HCT116 (cell line): ENCODE data around the gene ADAR. TPM values are rescaled to one million over a fixed set of nuclear protein-coding genes. Genes with fewer than 3 reads are reported as not detected.

Experiments
- ATAC-seq: fragments of 200-7000 bp; cut with Tn5 transposase; 2 replicates; pipeline ENCODE4 v1.9.1; 2020; ENCODE audit warnings: mild to moderate bottlenecking, moderate library complexity
- BruUV-seq: library from RNA; stranded (reverse); fragments of 400-500 nt; replicated peaks from 2 replicates; lab custom pipeline; 2021; lab: Mats Ljungman, UMichigan
- CTCF ChIA-PET: fragments of 300-600 bp; sonication (Branson Sonifier 250); formaldehyde crosslinking; loops from one replicate; lab custom pipeline; 2021; ENCODE audit warnings: antibody characterized with exemption; lab: Charles Lee
- POLR2A ChIA-PET: fragments of 300-600, 350-600 bp; sonication (Branson Sonifier 250); formaldehyde crosslinking; loops from one replicate; lab custom pipeline; 2021; ENCODE audit warnings: antibody characterized with exemption; lab: Charles Lee
- RAD21 ChIA-PET, 2 experiments: fragments of 300-600 bp; sonication (Branson Sonifier 250); formaldehyde crosslinking; loops; one replicate each; lab custom pipeline; 2023; ENCODE audit warnings: low total read pairs in 2 of 2; ENCODE audit not compliant: uncharacterized antibody in 2 of 2, unreplicated experiment in 2 of 2, low non-redundant PET in 1 of 2; lab: Charles Lee
- DNase-seq: peaks from one replicate; pipeline ENCODE4 v3.0.0-alpha.2; 2010; ENCODE audit warnings: low read depth, low spot score
- H2AFZ ChIP-seq: fragments of 200-600 bp; shearing (Covaris generic), sonication (generic); 2 replicates; pipeline ENCODE4 v1.6.1; 2017; ENCODE audit warnings: low read depth, mixed run types, mixed read lengths, antibody characterized with exemption, low read length; ENCODE audit not compliant: poor library complexity, severe bottlenecking
- H3K27ac ChIP-seq: 2 replicates; pipeline ENCODE4 v1.5.1; 2012; ENCODE audit warnings: low read depth, low read length
- H3K27me3 ChIP-seq: fragments of 200-600 bp; sonication (generic); 2 replicates; pipeline ENCODE4 v1.6.1; 2016; ENCODE audit warnings: mixed run types, low read length, mixed read lengths; ENCODE audit not compliant: insufficient read depth
- H3K36me3 ChIP-seq, 2 experiments: fragments of 200-500 bp in 1 of 2; fragments of 200-600 bp in 1 of 2; sonication (Bioruptor generic) in 1 of 2; sonication (generic) in 1 of 2; 2 replicates each; pipeline versions ENCODE4 v1.5.1 to v1.6.1; 2014 to 2016; ENCODE audit warnings: low read length in 2 of 2, inconsistent platforms in 1 of 2, mixed read lengths in 1 of 2, mixed run types in 1 of 2; ENCODE audit not compliant: insufficient read depth in 2 of 2, control insufficient read depth in 1 of 2
- H3K4me1 ChIP-seq, 2 experiments: fragments of 200-600 bp in 1 of 2; sonication (generic) in 1 of 2; 2 replicates each; pipeline versions ENCODE4 v1.5.1 to v1.6.1; 2012 to 2017; ENCODE audit warnings: low read length in 2 of 2, inconsistent platforms in 1 of 2, mild to moderate bottlenecking in 1 of 2, mixed read lengths in 1 of 2, mixed run types in 1 of 2, moderate library complexity in 1 of 2; ENCODE audit not compliant: insufficient read depth in 2 of 2, control insufficient read depth in 1 of 2
- H3K4me2 ChIP-seq: fragments of 200-600 bp; sonication (generic); 2 replicates; pipeline ENCODE4 v1.6.1; 2017; ENCODE audit warnings: mixed run types, low read length, mixed read lengths
- H3K4me3 ChIP-seq, 2 experiments: fragments of 200-600 bp in 1 of 2; sonication (generic) in 1 of 2; replicated peaks in 1 of 2; 2 replicates each; pipeline ENCODE4 v1.5.1; 2011 to 2016; ENCODE audit warnings: low read length in 2 of 2, control low read depth in 1 of 2, low read depth in 1 of 2, mild to moderate bottlenecking in 1 of 2, mixed read lengths in 1 of 2, mixed run types in 1 of 2
- H3K79me2 ChIP-seq: fragments of 200-600 bp; sonication (generic); 2 replicates; pipeline ENCODE4 v1.6.1; 2017; ENCODE audit warnings: mild to moderate bottlenecking, mixed run types, low read length, moderate library complexity, mixed read lengths; ENCODE audit not compliant: insufficient read depth
- H3K9ac ChIP-seq: fragments of 200-600 bp; sonication (generic); 2 replicates; pipeline ENCODE4 v1.6.1; 2016; ENCODE audit warnings: low read length, mixed read lengths
- H3K9me2 ChIP-seq: fragments of 200-600 bp; sonication (generic), shearing (Covaris generic); 2 replicates; pipeline ENCODE4 v1.6.1; 2017; ENCODE audit warnings: mixed run types, mild to moderate bottlenecking, moderate library complexity; ENCODE audit not compliant: insufficient read depth
- H3K9me3 ChIP-seq, 2 experiments: fragments of 200-500 bp in 1 of 2; fragments of 200-600 bp in 1 of 2; sonication (Bioruptor generic) in 1 of 2; sonication (generic) in 1 of 2; 2 replicates each; pipeline ENCODE4 v1.6.1; 2014 to 2017; ENCODE audit warnings: low read length in 2 of 2, mixed read lengths in 2 of 2, inconsistent platforms in 1 of 2, low read depth in 1 of 2, mild to moderate bottlenecking in 1 of 2, mixed run types in 1 of 2, moderate library complexity in 1 of 2; ENCODE audit not compliant: control insufficient read depth in 1 of 2, insufficient read depth in 1 of 2
- H4K20me1 ChIP-seq: fragments of 200-600 bp; sonication (generic), shearing (Covaris generic); 2 replicates; pipeline ENCODE4 v1.6.1; 2017; ENCODE audit warnings: mixed run types, mild to moderate bottlenecking, moderate library complexity; ENCODE audit not compliant: insufficient read depth
- CBX3 ChIP-seq: IDR thresholded peaks from 2 replicates; pipeline ENCODE4 v1.6.1; 2012; ENCODE audit warnings: low read depth
- CEBPB ChIP-seq: IDR thresholded peaks from 2 replicates; pipeline ENCODE4 v1.6.1; 2012; ENCODE audit warnings: low read depth
- EGR1 ChIP-seq: IDR thresholded peaks from 2 replicates; pipeline ENCODE4 v1.6.1; 2012; ENCODE audit warnings: low read depth
- ELF1 ChIP-seq: IDR thresholded peaks from 2 replicates; pipeline ENCODE4 v1.6.1; 2012; ENCODE audit warnings: low read depth, borderline replicate concordance
- EZH2 ChIP-seq: fragments of 200-600 bp; sonication (generic); IDR thresholded peaks from 2 replicates; pipeline ENCODE4 v1.6.1; 2017; ENCODE audit warnings: antibody characterized with exemption, mixed run types
- EZH2phosphoT487 ChIP-seq: fragments of 200-600 bp; IDR thresholded peaks from 2 replicates; pipeline ENCODE4 v1.6.1; 2018; ENCODE audit warnings: antibody characterized with exemption, borderline replicate concordance
- FOSL1 ChIP-seq: IDR thresholded peaks from 2 replicates; pipeline ENCODE4 v1.6.1; 2012; ENCODE audit warnings: low read depth
- JUND ChIP-seq: IDR thresholded peaks from 2 replicates; pipeline ENCODE4 v1.6.1; 2012
- POLR2A ChIP-seq: IDR thresholded peaks from 2 replicates; pipeline ENCODE4 v1.7.0; 2011; ENCODE audit warnings: borderline replicate concordance; ENCODE audit not compliant: insufficient read depth, insufficient read length; ENCODE audit errors: extremely low read depth
- POLR2AphosphoS5 ChIP-seq: IDR thresholded peaks from 2 replicates; pipeline ENCODE4 v1.6.1; 2011; ENCODE audit warnings: mild to moderate bottlenecking, low read depth, low read length, moderate library complexity
- SIN3A ChIP-seq: IDR thresholded peaks from 2 replicates; pipeline ENCODE4 v1.6.1; 2012; ENCODE audit warnings: low read depth
- SRF ChIP-seq: IDR thresholded peaks from 2 replicates; pipeline ENCODE4 v1.6.1; 2012; ENCODE audit warnings: low read depth
- ZFX ChIP-seq: fragments of 450-650 bp; IDR thresholded peaks from 2 replicates; pipeline ENCODE4 v1.6.1; 2017
- intact Hi-C: fragments of 100-400 bp; cut with micrococcal nuclease; formaldehyde crosslinking; loops from 2 replicates; pipeline ENCODE4 v1.10.0; 2022
- total RNA-seq: library from RNA; stranded (reverse); gene quantifications from one replicate; pipeline ENCODE4 v1.2.1, GENCODE V29; 2021; ENCODE audit not compliant: unreplicated experiment
- TF ChIP-seq, protein P1 (sequence below): IDR thresholded peaks from 2 replicates; pipeline ENCODE4 v1.6.1; 2012; ENCODE audit warnings: low read depth
- TF ChIP-seq, protein P2 (sequence below), 3 experiments: fragments of 200-600 bp in 1 of 3; sonication (generic) in 1 of 3; IDR thresholded peaks in 2 of 3; conservative IDR thresholded peaks in 1 of 3; 2 replicates each; pipeline ENCODE4 v1.5.1; 2012 to 2017; ENCODE audit warnings: low read depth in 2 of 3, low read length in 2 of 3, antibody characterized with exemption in 1 of 3, borderline replicate concordance in 1 of 3, control low read depth in 1 of 3, mild to moderate bottlenecking in 1 of 3, mixed read lengths in 1 of 3, mixed run types in 1 of 3, moderate library complexity in 1 of 3; ENCODE audit not compliant: insufficient read depth in 1 of 3
- TF ChIP-seq, protein P3 (sequence below): IDR thresholded peaks from 2 replicates; pipeline ENCODE4 v1.6.1; 2012

The ADAR gene
- total RNA-seq, 1 experiment from 2014 or later: 169 TPM

DNA sequence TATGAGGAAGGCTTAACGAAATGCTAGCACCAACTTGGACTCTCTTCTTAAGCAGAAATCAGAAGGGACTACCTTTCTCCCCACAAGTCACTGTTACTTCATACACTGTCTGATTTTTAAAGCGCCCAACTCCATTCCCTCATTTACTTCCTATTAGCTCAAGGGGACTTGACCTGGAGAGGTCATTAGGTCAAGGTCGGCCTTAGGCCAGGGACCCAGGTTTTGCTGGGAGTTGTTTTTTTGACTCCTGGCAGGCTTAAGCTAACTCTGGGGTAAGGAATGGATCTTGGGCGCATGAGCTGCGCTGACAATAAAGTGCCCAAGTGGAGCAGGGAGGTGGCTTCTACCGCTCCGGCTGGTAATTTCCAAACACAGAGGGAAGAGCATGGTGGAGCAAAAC, 16.8 kb downstream of the ADAR start:
- no peak overlapping the region for H2AFZ ChIP-seq
- intact Hi-C loops: no loop called here
- H3K79me2 ChIP-seq: peaks cover 4% of the 10 kb centered on the region; the same call in 1 of the 2 replicates
- H3K9ac ChIP-seq: no peak overlapping the region
- ChIA-PET RAD21 (no interaction called here), POLR2A (no interaction called here), CTCF (no interaction called here)
- H3K36me3 ChIP-seq: peaks cover 78 to 81% of the 10 kb centered on the region in 2 experiments
- H3K9me3 ChIP-seq: no peaks in the 10 kb centered on the region
- DNase-seq (no peak), ATAC-seq (no peak)
- no peak for TF ChIP-seq SIN3A
- TF ChIP-seq ELF1: no peak
- TF ChIP-seq POLR2A: no peak
- TF ChIP-seq, protein P1, sequence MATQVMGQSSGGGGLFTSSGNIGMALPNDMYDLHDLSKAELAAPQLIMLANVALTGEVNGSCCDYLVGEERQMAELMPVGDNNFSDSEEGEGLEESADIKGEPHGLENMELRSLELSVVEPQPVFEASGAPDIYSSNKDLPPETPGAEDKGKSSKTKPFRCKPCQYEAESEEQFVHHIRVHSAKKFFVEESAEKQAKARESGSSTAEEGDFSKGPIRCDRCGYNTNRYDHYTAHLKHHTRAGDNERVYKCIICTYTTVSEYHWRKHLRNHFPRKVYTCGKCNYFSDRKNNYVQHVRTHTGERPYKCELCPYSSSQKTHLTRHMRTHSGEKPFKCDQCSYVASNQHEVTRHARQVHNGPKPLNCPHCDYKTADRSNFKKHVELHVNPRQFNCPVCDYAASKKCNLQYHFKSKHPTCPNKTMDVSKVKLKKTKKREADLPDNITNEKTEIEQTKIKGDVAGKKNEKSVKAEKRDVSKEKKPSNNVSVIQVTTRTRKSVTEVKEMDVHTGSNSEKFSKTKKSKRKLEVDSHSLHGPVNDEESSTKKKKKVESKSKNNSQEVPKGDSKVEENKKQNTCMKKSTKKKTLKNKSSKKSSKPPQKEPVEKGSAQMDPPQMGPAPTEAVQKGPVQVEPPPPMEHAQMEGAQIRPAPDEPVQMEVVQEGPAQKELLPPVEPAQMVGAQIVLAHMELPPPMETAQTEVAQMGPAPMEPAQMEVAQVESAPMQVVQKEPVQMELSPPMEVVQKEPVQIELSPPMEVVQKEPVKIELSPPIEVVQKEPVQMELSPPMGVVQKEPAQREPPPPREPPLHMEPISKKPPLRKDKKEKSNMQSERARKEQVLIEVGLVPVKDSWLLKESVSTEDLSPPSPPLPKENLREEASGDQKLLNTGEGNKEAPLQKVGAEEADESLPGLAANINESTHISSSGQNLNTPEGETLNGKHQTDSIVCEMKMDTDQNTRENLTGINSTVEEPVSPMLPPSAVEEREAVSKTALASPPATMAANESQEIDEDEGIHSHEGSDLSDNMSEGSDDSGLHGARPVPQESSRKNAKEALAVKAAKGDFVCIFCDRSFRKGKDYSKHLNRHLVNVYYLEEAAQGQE: no peak
- TF ChIP-seq POLR2AphosphoS5: no peak
- no peak for TF ChIP-seq CEBPB
- TF ChIP-seq EGR1: no peak
- no peak for TF ChIP-seq EZH2phosphoT487
- TF ChIP-seq EZH2: no peak
- TF ChIP-seq FOSL1: no peak
- TF ChIP-seq SRF: no peak
- no peak for TF ChIP-seq JUND
- TF ChIP-seq, protein P2, sequence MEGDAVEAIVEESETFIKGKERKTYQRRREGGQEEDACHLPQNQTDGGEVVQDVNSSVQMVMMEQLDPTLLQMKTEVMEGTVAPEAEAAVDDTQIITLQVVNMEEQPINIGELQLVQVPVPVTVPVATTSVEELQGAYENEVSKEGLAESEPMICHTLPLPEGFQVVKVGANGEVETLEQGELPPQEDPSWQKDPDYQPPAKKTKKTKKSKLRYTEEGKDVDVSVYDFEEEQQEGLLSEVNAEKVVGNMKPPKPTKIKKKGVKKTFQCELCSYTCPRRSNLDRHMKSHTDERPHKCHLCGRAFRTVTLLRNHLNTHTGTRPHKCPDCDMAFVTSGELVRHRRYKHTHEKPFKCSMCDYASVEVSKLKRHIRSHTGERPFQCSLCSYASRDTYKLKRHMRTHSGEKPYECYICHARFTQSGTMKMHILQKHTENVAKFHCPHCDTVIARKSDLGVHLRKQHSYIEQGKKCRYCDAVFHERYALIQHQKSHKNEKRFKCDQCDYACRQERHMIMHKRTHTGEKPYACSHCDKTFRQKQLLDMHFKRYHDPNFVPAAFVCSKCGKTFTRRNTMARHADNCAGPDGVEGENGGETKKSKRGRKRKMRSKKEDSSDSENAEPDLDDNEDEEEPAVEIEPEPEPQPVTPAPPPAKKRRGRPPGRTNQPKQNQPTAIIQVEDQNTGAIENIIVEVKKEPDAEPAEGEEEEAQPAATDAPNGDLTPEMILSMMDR (IDR thresholded peaks at IDR 0.05 in 2 of 3, conservative IDR thresholded peaks at IDR 0.05 in 1 of 3; ENCODE audit: borderline replicate concordance in 1 of 3, insufficient read depth in 1 of 3, low read depth in 2 of 3, low read length in 2 of 3): no peak
- no peak for TF ChIP-seq ZFX
- no peak for TF ChIP-seq CBX3
- TF ChIP-seq, protein P3, sequence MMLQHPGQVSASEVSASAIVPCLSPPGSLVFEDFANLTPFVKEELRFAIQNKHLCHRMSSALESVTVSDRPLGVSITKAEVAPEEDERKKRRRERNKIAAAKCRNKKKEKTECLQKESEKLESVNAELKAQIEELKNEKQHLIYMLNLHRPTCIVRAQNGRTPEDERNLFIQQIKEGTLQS: no peak
- H3K4me1 ChIP-seq: no peaks in the 10 kb centered on the region
- H3K9me2 ChIP-seq: no peaks in the 10 kb centered on the region
- H3K27ac ChIP-seq: no peak overlapping the region
- BruUV-seq: no TSS peak
- no peak overlapping the region for H3K4me2 ChIP-seq
- no peaks in the 10 kb centered on the region for H3K27me3 ChIP-seq
- no peak overlapping the region for H3K4me3 ChIP-seq
- H4K20me1 ChIP-seq: no peaks in the 10 kb centered on the region
